Measurements from ENCODE around the gene MYO15B.

DNA sequence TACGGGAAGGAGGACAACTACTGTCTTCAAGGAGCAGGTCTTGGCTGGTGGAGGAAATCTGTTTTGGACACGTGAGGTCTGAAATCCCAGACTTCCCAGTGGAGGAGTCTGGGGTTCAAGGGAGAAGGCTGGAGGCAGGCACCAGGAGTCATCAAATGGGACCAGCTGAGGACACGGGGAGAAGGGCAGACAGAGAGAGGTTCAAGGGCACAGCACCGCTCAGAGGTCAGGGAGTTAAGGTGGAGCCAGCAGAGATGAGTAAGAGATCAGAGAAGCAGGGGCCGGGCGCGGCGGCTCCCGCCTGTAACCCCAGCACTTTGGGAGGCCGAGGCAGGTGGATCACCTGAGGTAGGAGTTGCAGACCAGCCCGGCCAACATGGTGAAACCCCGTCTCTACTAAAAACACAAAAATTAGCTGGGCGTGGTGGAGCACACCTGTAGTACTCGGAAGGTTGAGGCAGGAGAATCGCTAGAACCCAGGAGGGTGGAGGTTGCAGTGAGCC, 35.2 kb downstream of the MYO15B start:
- TF ChIP-seq, protein P1, sequence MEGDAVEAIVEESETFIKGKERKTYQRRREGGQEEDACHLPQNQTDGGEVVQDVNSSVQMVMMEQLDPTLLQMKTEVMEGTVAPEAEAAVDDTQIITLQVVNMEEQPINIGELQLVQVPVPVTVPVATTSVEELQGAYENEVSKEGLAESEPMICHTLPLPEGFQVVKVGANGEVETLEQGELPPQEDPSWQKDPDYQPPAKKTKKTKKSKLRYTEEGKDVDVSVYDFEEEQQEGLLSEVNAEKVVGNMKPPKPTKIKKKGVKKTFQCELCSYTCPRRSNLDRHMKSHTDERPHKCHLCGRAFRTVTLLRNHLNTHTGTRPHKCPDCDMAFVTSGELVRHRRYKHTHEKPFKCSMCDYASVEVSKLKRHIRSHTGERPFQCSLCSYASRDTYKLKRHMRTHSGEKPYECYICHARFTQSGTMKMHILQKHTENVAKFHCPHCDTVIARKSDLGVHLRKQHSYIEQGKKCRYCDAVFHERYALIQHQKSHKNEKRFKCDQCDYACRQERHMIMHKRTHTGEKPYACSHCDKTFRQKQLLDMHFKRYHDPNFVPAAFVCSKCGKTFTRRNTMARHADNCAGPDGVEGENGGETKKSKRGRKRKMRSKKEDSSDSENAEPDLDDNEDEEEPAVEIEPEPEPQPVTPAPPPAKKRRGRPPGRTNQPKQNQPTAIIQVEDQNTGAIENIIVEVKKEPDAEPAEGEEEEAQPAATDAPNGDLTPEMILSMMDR (conservative IDR thresholded peaks at IDR 0.05; ENCODE audit: low read length), result no peak
- TF ChIP-seq EZH2phosphoT487 (IDR thresholded peaks at IDR 0.05; ENCODE audit: borderline replicate concordance), result no peak
